Nephron (organoid): ENCODE results near the gene TTC29.
"Not testable (repeated sequence)": the region's sequence is repeated elsewhere in the genome, so short reads cannot be mapped to it uniquely, and the experiment has no call there.

Experiments
- H3K27ac Mint-ChIP-seq, 3 experiments: 2 replicates each; pipeline ENCODE4 v1.8.0; 2020; ENCODE audit warnings: mixed read lengths in 3 of 3, mild to moderate bottlenecking in 2 of 3, moderate library complexity in 1 of 3
- H3K27me3 Mint-ChIP-seq: 2 replicates; pipeline ENCODE4 v1.8.0; 2021; ENCODE audit warnings: low read depth, mild to moderate bottlenecking, moderate library complexity, mixed read lengths
- H3K36me3 Mint-ChIP-seq: 2 replicates; pipeline ENCODE4 v1.8.0; 2020; ENCODE audit warnings: low read depth, mixed read lengths
- H3K4me1 Mint-ChIP-seq: 2 replicates; pipeline ENCODE4 v1.8.0; 2020; ENCODE audit warnings: mixed read lengths
- H3K4me3 Mint-ChIP-seq, 3 experiments: 2 replicates each; pipeline ENCODE4 v1.8.0; 2020; ENCODE audit warnings: mild to moderate bottlenecking in 3 of 3, mixed read lengths in 3 of 3, moderate library complexity in 2 of 3
- H3K9me3 Mint-ChIP-seq: 2 replicates; pipeline ENCODE4 v1.8.0; 2020; ENCODE audit warnings: mixed read lengths
- TF ChIP-seq, protein P1 (sequence below), 3 experiments: fragments of 200-600 bp; sonication (generic); IDR thresholded peaks; one replicate each; pipeline ENCODE4 v1.5.0; 2021; ENCODE audit warnings: antibody characterized with exemption in 3 of 3; ENCODE audit not compliant: unreplicated experiment in 3 of 3

The TTC29 gene

DNA sequence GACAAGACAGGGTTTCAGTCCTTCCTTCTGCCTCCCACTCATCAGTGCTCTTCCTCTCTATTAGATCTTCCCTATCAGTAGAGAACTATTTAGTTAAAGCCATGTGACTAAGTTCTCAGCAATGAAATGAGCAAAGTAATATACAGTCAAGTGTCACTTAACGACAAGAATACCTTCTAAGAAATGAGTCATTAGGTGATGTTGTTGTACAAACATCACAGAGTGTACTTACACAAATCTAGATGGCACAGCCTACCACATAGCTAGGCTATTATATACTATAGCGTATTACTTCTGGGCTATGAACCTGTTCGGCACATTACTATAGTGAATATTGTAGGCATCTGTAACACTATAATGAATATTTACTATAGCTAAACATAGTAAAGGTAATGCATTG lies 235.7 kb downstream of the TTC29 start:
- Mint-ChIP-seq H3K36me3 (no peaks in the 10 kb centered on the region), H3K27ac (no peak overlapping the region), H3K4me1 (no peaks in the 10 kb centered on the region), H3K9me3 (no peaks in the 10 kb centered on the region), H3K4me3 (no peak overlapping the region), H3K27me3 (peaks cover 3% of the 10 kb centered on the region)
- TF ChIP-seq, protein P1, sequence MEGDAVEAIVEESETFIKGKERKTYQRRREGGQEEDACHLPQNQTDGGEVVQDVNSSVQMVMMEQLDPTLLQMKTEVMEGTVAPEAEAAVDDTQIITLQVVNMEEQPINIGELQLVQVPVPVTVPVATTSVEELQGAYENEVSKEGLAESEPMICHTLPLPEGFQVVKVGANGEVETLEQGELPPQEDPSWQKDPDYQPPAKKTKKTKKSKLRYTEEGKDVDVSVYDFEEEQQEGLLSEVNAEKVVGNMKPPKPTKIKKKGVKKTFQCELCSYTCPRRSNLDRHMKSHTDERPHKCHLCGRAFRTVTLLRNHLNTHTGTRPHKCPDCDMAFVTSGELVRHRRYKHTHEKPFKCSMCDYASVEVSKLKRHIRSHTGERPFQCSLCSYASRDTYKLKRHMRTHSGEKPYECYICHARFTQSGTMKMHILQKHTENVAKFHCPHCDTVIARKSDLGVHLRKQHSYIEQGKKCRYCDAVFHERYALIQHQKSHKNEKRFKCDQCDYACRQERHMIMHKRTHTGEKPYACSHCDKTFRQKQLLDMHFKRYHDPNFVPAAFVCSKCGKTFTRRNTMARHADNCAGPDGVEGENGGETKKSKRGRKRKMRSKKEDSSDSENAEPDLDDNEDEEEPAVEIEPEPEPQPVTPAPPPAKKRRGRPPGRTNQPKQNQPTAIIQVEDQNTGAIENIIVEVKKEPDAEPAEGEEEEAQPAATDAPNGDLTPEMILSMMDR (IDR thresholded peaks at IDR 0.05; ENCODE audit: unreplicated experiment in 3 of 3) = no peak

DNA sequence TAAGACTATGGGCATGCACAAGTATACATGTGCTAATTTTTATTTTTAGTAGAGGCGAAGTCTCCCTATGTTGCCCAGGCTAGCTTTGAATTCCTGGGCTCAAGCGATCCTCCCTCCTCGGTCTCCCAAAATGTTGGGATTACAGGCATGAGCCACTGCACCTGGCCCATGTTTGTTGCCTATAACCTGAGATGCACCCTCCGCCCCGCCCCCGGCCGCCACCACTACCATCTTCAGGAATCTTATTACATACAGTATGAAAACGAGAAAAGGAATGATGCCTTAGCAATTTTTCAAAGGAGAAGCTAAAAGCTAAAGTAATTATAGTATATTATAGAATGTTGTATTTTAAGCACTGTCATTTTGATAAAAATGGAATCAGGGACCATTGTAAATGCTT lies 245.8 kb downstream of the TTC29 start:
- no peak overlapping the region for H3K4me3 Mint-ChIP-seq
- no peaks in the 10 kb centered on the region for H3K36me3 Mint-ChIP-seq
- TF ChIP-seq, protein P1 (IDR thresholded peaks at IDR 0.05; ENCODE audit: unreplicated experiment in 3 of 3) = no peak
- no peaks in the 10 kb centered on the region for H3K27me3 Mint-ChIP-seq
- no peaks in the 10 kb centered on the region for H3K4me1 Mint-ChIP-seq
- no peaks in the 10 kb centered on the region for H3K9me3 Mint-ChIP-seq
- no peak overlapping the region for H3K27ac Mint-ChIP-seq

DNA sequence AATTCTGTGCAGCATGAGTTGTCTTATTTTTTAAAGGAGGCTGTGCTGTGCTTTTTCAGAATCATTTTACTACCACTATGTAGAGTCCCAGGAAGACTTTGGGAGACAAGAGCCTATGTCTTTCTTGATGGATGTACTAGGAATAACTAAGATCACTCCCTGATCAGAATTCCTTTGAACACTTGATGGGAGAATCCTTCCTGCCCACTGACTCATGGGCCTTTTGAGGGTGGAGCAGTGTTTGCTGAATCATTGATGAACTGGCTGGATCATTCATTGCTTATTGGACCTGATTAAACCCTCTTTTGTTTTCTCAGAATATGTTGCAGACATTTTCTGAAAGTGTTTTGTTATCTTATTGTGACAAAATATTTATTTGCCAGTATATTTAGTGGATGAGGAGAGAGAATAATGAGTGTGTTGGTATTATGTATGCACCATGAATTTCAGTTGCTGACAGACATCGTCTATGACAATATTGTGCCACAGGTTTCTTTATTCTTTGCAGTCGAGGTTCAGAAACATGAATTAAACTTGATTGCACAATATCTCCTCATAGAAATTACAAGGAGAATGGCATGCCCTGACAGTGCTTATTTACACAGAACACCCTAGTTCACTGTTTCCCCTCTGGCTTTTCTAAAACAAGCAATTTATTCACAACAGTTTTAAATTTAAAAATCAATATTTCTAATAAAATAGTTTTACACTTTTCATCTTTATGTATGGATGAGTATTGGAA lies 270.7 kb downstream of the TTC29 start:
- no peaks in the 10 kb centered on the region for H3K27me3 Mint-ChIP-seq
- no peaks in the 10 kb centered on the region for H3K4me1 Mint-ChIP-seq
- no peak overlapping the region for H3K27ac Mint-ChIP-seq
- H3K9me3 Mint-ChIP-seq = peaks cover 10% of the 10 kb centered on the region
- no peaks in the 10 kb centered on the region for H3K36me3 Mint-ChIP-seq
- TF ChIP-seq, protein P1 (IDR thresholded peaks at IDR 0.05; ENCODE audit: unreplicated experiment in 3 of 3) = no peak
- H3K4me3 Mint-ChIP-seq = no peak overlapping the region

DNA sequence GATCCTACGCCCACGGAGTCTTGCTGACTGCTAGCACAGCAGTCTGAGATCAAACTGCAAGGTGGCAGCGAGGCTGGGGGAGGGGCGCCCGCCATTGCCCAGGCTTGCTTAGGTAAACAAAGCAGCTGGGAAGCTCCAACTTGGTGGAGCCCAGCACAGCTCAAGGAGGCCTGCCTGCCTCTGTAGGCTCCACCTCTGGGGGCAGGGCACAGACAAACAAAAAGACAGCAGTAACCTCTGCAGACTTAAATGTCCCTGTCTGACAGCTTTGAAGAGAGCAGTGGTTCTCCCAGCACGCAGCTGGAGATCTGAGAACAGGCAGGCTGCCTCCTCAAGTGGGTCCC lies 281.7 kb downstream of the TTC29 start:
- H3K36me3 Mint-ChIP-seq, H3K4me1 Mint-ChIP-seq, H3K27me3 Mint-ChIP-seq, H3K27ac Mint-ChIP-seq, H3K4me3 Mint-ChIP-seq, H3K9me3 Mint-ChIP-seq: not testable (repeated sequence)

DNA sequence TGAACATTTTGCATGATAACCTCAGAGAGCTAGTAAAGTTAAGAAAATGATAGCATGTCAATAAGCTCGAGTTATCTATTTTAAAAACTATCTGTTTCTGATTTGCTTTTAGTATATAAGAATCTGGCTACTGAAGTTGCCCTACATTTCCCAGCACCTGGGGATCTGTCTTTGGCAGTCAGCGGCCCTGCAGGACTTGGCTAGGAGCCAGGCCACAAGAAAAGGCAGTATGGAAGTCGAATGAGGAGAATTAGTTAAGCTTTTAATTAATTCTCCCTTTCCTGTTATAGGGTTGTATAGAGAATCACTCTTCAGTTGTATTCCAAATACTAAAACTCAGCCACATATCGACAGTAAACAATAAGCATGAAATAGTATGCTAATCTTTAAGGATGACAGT lies 284.3 kb downstream of the TTC29 start:
- H3K4me3 Mint-ChIP-seq = no peak overlapping the region
- TF ChIP-seq, protein P1 (IDR thresholded peaks at IDR 0.05; ENCODE audit: unreplicated experiment in 3 of 3) = no peak
- H3K36me3 Mint-ChIP-seq = no peaks in the 10 kb centered on the region
- peaks cover 6% of the 10 kb centered on the region for H3K9me3 Mint-ChIP-seq
- H3K27ac Mint-ChIP-seq = no peak overlapping the region
- peaks cover 27% of the 10 kb centered on the region for H3K27me3 Mint-ChIP-seq
- H3K4me1 Mint-ChIP-seq = no peaks in the 10 kb centered on the region
